OCI-LY1 (cell line): ENCODE data around the gene RHBDF2.

Experiments
- H2AFZ ChIP-seq: fragments of 200-600 bp; sonication (generic), shearing (Covaris generic); 2 replicates; pipeline ENCODE4 v1.6.0; 2014; ENCODE audit warnings: antibody characterized with exemption, mild to moderate bottlenecking, low read length
- H3F3A ChIP-seq: fragments of 200-600 bp; sonication (generic), shearing (Covaris generic); 2 replicates; pipeline ENCODE4 v1.6.0; 2014; ENCODE audit warnings: mild to moderate bottlenecking, antibody characterized with exemption, low read length, moderate library complexity; ENCODE audit not compliant: insufficient read depth
- H3K27ac ChIP-seq: fragments of 200-600 bp; sonication (generic); 2 replicates; pipeline ENCODE4 v1.5.1; 2014; ENCODE audit warnings: low read length, mixed run types, mild to moderate bottlenecking, low read depth; ENCODE audit not compliant: poor library complexity, severe bottlenecking
- H3K27me3 ChIP-seq: fragments of 200-600 bp; sonication (generic); 2 replicates; pipeline ENCODE4 v1.6.0; 2014; ENCODE audit warnings: antibody characterized with exemption, mild to moderate bottlenecking, low read length, moderate library complexity; ENCODE audit not compliant: insufficient read depth
- H3K36me3 ChIP-seq: fragments of 200-600 bp; sonication (generic); 2 replicates; pipeline ENCODE4 v1.6.1; 2014; ENCODE audit warnings: mild to moderate bottlenecking, antibody characterized with exemption, low read length, moderate library complexity, mixed read lengths; ENCODE audit not compliant: insufficient read depth
- H3K4me1 ChIP-seq: fragments of 200-600 bp; sonication (generic); 2 replicates; pipeline ENCODE4 v1.5.1; 2014; ENCODE audit warnings: mild to moderate bottlenecking, low read length, moderate library complexity; ENCODE audit not compliant: insufficient read depth, severe bottlenecking
- H3K4me2 ChIP-seq: fragments of 200-600 bp; sonication (generic), shearing (Covaris generic); 2 replicates; pipeline ENCODE4 v1.6.1; 2014; ENCODE audit warnings: low read length
- H3K4me3 ChIP-seq: fragments of 200-600 bp; sonication (generic); 2 replicates; pipeline ENCODE4 v1.5.1; 2014; ENCODE audit warnings: low read length, low read depth, mild to moderate bottlenecking, mixed read lengths; ENCODE audit not compliant: poor library complexity, severe bottlenecking
- H3K79me2 ChIP-seq: fragments of 200-600 bp; shearing (Covaris generic); 2 replicates; pipeline ENCODE4 v1.6.1; 2016; ENCODE audit warnings: mixed run types, low read length, mixed read lengths; ENCODE audit not compliant: insufficient read depth
- H3K9ac ChIP-seq: fragments of 200-600 bp; sonication (generic), shearing (Covaris generic); 2 replicates; pipeline ENCODE4 v1.6.1; 2014; ENCODE audit warnings: mild to moderate bottlenecking, low read length, mixed read lengths
- H3K9me2 ChIP-seq: fragments of 200-600 bp; sonication (generic), shearing (Covaris generic); 2 replicates; pipeline ENCODE4 v1.6.1; 2014; ENCODE audit warnings: low read depth, mild to moderate bottlenecking, low read length, mixed read lengths
- H3K9me3 ChIP-seq: fragments of 200-600 bp; shearing (Covaris generic); 2 replicates; pipeline ENCODE4 v1.6.1; 2014; ENCODE audit warnings: low read length, mixed read lengths
- H4K20me1 ChIP-seq: fragments of 200-600 bp; sonication (generic), shearing (Covaris generic); 2 replicates; pipeline ENCODE4 v1.6.0; 2016; ENCODE audit warnings: mild to moderate bottlenecking, low read length; ENCODE audit not compliant: insufficient read depth
- EZH2 ChIP-seq: fragments of 200-600 bp; sonication (generic), shearing (Covaris generic); IDR thresholded peaks from 2 replicates; pipeline ENCODE4 v1.8.0; 2017; ENCODE audit warnings: borderline replicate concordance, mixed run types, mild to moderate bottlenecking, antibody characterized with exemption, low read length, moderate library complexity, mixed read lengths
- TF ChIP-seq, protein P1 (sequence below): fragments of 200-600 bp; sonication (generic), shearing (Covaris generic); IDR thresholded peaks from 2 replicates; pipeline ENCODE4 v1.5.1; 2017; ENCODE audit warnings: mild to moderate bottlenecking, antibody characterized with exemption, low read length, moderate library complexity, mixed read lengths

Gene RHBDF2

DNA sequence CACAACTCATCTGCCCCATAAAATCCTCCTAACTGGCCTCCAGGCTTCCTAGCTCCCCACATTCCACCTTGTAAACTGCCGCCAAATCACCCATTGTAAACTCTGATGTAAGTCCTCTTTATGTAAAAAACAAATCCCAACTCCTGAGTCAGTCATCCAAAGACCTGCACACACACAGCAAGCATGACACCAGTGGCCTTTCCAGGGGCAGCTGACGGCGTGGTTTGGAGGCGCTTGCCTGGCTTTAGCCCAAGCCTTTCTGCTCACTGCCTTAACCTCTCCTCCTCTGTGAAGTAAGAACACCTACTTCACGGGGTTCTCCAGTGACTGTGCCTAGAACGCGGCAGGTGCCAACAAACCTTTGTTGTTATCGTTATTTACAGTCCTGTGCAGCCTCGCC, 62.3 kb downstream of the RHBDF2 start:
- H4K20me1 ChIP-seq, result no peaks in the 10 kb centered on the region; the same call in 1 of the 2 replicates
- no peaks in the 10 kb centered on the region for H3K27me3 ChIP-seq
- no peaks in the 10 kb centered on the region; the same call in 1 of the 2 replicates for H3K36me3 ChIP-seq
- no peak overlapping the region for H3K4me3 ChIP-seq
- no peak overlapping the region for H3K4me2 ChIP-seq
- no peaks in the 10 kb centered on the region for H3K9me3 ChIP-seq
- no peak overlapping the region for H2AFZ ChIP-seq
- H3K9ac ChIP-seq, result no peak overlapping the region
- H3K9me2 ChIP-seq, result no peaks in the 10 kb centered on the region
- no peaks in the 10 kb centered on the region for H3K79me2 ChIP-seq
- peaks cover 46% of the 10 kb centered on the region for H3K4me1 ChIP-seq
- H3K27ac ChIP-seq, result no peak overlapping the region
- TF ChIP-seq, protein P1, sequence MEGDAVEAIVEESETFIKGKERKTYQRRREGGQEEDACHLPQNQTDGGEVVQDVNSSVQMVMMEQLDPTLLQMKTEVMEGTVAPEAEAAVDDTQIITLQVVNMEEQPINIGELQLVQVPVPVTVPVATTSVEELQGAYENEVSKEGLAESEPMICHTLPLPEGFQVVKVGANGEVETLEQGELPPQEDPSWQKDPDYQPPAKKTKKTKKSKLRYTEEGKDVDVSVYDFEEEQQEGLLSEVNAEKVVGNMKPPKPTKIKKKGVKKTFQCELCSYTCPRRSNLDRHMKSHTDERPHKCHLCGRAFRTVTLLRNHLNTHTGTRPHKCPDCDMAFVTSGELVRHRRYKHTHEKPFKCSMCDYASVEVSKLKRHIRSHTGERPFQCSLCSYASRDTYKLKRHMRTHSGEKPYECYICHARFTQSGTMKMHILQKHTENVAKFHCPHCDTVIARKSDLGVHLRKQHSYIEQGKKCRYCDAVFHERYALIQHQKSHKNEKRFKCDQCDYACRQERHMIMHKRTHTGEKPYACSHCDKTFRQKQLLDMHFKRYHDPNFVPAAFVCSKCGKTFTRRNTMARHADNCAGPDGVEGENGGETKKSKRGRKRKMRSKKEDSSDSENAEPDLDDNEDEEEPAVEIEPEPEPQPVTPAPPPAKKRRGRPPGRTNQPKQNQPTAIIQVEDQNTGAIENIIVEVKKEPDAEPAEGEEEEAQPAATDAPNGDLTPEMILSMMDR, result no peak
- TF ChIP-seq EZH2, result no peak
- H3F3A ChIP-seq, result no peaks in the 10 kb centered on the region

DNA sequence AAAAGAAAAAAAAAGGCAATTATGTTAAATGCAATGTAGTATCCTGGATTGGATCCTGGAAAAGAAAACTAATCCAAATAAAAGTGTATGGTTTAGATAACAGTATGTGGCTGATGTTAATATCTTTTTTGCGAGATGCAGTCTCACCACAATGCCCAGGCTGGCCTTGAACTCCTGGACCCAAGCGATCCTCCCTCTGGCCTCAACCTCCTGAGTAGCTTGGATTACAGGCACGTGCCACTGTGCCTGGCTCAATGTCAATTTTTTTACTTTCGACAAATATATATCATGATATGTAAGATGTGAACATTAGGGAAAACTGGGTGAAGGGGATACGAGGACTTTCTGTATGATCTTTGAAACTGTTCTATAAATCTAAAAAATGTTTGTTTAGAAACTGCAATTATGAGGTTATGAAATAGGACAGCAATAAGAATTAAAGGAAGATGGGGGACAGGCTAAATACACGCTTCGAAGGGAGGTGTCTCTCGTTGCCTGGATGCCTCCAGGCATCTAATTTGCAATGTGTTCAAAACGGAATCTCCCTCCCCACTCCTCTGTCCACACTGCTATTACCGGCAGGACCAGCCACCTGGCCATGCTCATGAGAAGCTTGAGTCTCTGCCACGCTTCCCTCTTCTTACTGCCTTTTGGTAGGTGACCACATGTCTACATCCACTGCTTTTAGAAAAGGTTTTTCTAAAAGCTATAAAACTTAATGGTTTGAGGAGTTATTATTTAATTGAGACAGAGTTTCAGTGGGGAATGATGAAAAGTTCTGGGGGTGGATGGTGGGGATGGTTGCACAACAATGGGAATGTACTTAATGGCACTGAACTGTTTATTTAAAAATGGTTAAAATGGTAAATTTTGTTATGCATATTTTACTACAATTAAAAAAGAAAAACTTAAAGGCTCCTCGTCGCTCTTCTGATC, 63.5 kb downstream of the RHBDF2 start:
- Histone ChIP-seq H3K9me3 (no peaks in the 10 kb centered on the region), H3K9ac (no peak overlapping the region), H4K20me1 (no peaks in the 10 kb centered on the region; the same call in 1 of the 2 replicates), H3K79me2 (no peaks in the 10 kb centered on the region), H3K27me3 (no peaks in the 10 kb centered on the region), H3K4me2 (no peak overlapping the region), H3K4me3 (no peak overlapping the region), H3K36me3 (peaks cover 6% of the 10 kb centered on the region; the same call in 1 of the 2 replicates), H3K27ac (no peak overlapping the region), H3K4me1 (peaks cover 55% of the 10 kb centered on the region), H3F3A (no peaks in the 10 kb centered on the region), H3K9me2 (no peaks in the 10 kb centered on the region), H2AFZ (no peak overlapping the region)
- TF ChIP-seq, protein P1, result no peak
- no peak for TF ChIP-seq EZH2

DNA sequence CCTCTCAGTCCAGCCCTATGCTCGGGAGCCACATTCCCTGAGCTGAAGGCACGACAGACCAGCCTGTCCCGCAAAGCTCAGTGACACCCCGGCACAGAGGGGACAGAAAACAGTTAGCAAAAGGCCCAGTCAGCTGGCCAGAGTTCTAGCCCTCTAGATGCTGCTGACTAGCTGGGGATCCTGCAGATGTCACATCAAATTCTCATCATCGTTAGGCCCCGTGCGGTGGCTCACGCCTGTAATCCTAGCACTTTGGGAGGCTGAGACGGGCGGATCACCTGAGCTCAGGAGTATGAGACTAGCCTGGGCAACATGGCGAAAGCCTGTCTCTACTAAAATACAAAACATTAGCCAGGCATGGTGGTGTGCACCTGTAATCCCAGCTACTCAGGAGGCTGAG, 65.5 kb downstream of the RHBDF2 start:
- Histone ChIP-seq H3K4me2 (no peak overlapping the region), H3K9ac (no peak overlapping the region), H3K4me1 (peaks cover 49% of the 10 kb centered on the region), H3K27me3 (no peaks in the 10 kb centered on the region), H2AFZ (no peak overlapping the region), H3F3A (no peaks in the 10 kb centered on the region), H3K79me2 (no peaks in the 10 kb centered on the region), H3K9me3 (no peaks in the 10 kb centered on the region), H3K4me3 (no peak overlapping the region), H3K9me2 (no peaks in the 10 kb centered on the region), H3K36me3 (peaks cover 6% of the 10 kb centered on the region; the same call in 1 of the 2 replicates), H4K20me1 (no peaks in the 10 kb centered on the region), H3K27ac (no peak overlapping the region)
- no peak for TF ChIP-seq EZH2
- TF ChIP-seq, protein P1, result no peak
